ENCODE measurements around the gene OTUD3.

- TF ChIP-seq EZH2phosphoT487 (IDR thresholded peaks at IDR 0.05; ENCODE audit: insufficient read depth, low read depth) (no peak), EZH2 (IDR thresholded peaks at IDR 0.05; ENCODE audit: insufficient read depth, poor library complexity, severe bottlenecking) (no peak)
Observed at GRCh38 chr1:19889656-19890055, 7.5 kb downstream of the OTUD3 start.

All from GM23248 (cell line).